Vagina (tissue), 2 donors: ENCODE data around the gene ZNF783.

Source experiments
- CTCF ChIP-seq, 3 experiments: fragments of 450-650 bp in 2 of 3; fragments of 200-600 bp in 1 of 3; sonication (generic) in 1 of 3; IDR thresholded peaks; one replicate each; pipeline ENCODE4 v1.5.1; 2017 to 2019; ENCODE audit warnings: antibody characterized with exemption in 3 of 3, mild to moderate bottlenecking in 2 of 3, moderate library complexity in 2 of 3
- POLR2A ChIP-seq, 2 donors: fragments of 450-650 bp; IDR thresholded peaks; one replicate each; pipeline ENCODE4 v1.6.1; 2017; ENCODE audit warnings: antibody characterized with exemption in 2 of 2, mild to moderate bottlenecking in 2 of 2, moderate library complexity in 2 of 2
- POLR2AphosphoS5 ChIP-seq, 2 donors: sonication (generic); formaldehyde crosslinking; IDR thresholded peaks; one replicate each; pipeline ENCODE4 v1.9.0; 2017; ENCODE audit warnings: antibody characterized with exemption in 2 of 2, mild to moderate bottlenecking in 2 of 2, low read depth in 1 of 2; ENCODE audit not compliant: insufficient read depth in 1 of 2

GRCh38 chr7:149239345-149240143 lies 22.5 kb upstream of the ZNF783 start, which contains the start of gene ZNF212:
- TF ChIP-seq CTCF (IDR thresholded peaks at IDR 0.05) (peak; percentile 78 to 88 (median 80)), POLR2A (IDR thresholded peaks at IDR 0.05) (no peak), POLR2AphosphoS5 (IDR thresholded peaks at IDR 0.05; ENCODE audit: insufficient read depth in 1 of 2, low read depth in 1 of 2) (peak; percentile 77 to 81)
